ENCODE data around the gene CES2. TPM values are rescaled to one million over a fixed set of nuclear protein-coding genes. Genes with fewer than 3 reads are reported as not detected.

Gene CES2
- total RNA-seq, 1 donor = 37.6 TPM

DNA sequence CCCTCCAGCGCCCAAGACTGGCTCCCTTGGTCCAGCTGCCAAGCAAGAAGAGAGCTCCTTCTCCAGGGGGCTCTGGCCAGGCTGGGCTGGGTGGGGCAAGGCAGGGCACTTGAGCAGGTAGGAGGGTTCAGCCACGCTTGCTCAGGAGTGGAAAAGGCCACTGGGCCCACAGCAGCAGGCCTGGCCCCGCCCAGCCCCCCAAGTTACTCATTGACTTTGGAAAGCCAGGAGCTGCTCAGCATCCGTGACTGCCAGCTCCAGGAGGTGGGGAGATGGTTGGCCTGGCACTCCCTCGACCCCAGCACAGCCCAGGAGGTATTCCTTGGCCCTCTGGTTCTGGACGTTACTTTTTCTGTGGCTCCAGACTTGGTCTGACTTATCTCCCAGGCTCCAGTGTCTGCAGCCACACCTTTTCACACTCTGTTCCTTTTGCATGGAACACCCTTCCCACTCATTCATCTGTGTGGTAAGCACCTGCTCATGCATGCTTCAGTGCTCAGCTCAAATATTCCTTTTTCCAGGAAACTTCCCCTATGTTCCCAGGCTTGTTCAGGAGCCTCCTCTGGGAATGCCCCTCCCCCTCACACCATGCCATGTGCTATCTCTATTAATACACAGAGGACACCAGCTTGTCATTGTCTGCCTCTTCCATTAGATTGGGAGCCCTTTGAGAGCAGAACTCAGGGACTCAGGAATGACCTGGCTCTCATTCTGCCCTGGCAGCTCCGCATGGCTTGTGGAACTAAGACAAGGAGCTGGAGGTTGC, 16.3 kb upstream of the CES2 start, which contains the start of gene CDH16:
CDH16 (minus strand) TSS at position 83 of the 766 bp plus-strand sequence. CDS start 820 bp downstream, outside the sequence.
- no peak within 1 kb of the TSS for H3K4me3 ChIP-seq (ENCODE audit: low read depth, low read length)
- DNase-seq (ENCODE audit: low read depth) = no peak
- TF ChIP-seq, protein P1, sequence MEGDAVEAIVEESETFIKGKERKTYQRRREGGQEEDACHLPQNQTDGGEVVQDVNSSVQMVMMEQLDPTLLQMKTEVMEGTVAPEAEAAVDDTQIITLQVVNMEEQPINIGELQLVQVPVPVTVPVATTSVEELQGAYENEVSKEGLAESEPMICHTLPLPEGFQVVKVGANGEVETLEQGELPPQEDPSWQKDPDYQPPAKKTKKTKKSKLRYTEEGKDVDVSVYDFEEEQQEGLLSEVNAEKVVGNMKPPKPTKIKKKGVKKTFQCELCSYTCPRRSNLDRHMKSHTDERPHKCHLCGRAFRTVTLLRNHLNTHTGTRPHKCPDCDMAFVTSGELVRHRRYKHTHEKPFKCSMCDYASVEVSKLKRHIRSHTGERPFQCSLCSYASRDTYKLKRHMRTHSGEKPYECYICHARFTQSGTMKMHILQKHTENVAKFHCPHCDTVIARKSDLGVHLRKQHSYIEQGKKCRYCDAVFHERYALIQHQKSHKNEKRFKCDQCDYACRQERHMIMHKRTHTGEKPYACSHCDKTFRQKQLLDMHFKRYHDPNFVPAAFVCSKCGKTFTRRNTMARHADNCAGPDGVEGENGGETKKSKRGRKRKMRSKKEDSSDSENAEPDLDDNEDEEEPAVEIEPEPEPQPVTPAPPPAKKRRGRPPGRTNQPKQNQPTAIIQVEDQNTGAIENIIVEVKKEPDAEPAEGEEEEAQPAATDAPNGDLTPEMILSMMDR (IDR thresholded peaks at IDR 0.05; ENCODE audit: insufficient read depth, low read length) = no peak

DNA sequence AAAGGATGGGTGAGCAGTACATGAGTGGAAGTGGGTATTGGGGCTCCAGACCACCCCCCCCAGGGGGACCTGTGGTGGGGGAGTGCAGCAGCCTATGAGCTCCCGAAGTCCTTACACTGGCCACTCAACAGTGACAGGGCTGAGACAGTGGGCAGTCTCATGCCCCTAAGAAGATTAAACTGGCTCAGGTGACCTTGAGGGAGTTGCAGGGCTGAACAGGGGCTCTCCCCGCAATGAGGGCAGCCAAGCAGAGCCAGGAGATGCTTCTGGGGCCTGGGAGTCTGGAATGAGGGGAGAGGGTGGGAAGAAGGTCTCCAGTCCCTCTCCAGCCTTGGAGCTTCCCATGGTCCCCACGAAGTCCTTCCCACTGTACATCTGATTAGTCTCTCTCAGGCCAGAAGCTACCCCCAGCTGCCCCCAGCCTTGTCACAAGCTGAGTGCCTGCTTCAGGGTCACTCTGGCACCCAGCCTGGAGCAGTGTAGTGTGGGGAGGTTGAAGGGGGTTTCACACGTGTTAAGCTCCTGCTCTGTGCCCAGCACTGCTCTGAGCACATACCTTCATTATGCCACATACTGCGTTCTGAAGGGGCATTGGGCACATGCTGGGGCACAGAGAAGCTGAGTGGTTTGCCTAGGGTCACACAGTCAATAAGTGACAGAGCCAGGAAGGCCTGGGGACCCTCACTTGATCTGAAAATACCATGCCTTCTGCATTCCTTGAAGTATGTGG, 15.6 kb upstream of the CES2 start:
- no peak for DNase-seq (ENCODE audit: low read depth)
- TF ChIP-seq, protein P1 (IDR thresholded peaks at IDR 0.05; ENCODE audit: insufficient read depth, low read length) = no peak
- no peak overlapping the region for H3K4me3 ChIP-seq (ENCODE audit: low read depth, low read length)

DNA sequence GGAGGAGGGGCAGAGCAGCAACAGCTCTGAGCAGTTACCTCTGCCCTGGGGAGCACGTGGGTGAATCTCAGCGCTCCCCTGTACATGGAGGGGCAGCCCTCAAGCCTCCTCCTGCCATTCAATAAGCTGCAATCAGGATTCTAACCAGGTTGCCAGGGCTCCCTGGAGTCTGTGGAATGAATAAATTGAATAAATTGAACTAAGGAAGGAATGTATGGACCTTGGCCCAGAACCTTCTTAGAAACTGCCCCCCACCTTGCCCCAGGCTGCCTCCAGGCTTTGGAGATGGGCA, 15.1 kb upstream of the CES2 start:
- DNase-seq (ENCODE audit: low read depth) = no peak
- TF ChIP-seq, protein P1 (IDR thresholded peaks at IDR 0.05; ENCODE audit: insufficient read depth, low read length) = no peak
- no peak overlapping the region for H3K4me3 ChIP-seq (ENCODE audit: low read depth, low read length)

DNA sequence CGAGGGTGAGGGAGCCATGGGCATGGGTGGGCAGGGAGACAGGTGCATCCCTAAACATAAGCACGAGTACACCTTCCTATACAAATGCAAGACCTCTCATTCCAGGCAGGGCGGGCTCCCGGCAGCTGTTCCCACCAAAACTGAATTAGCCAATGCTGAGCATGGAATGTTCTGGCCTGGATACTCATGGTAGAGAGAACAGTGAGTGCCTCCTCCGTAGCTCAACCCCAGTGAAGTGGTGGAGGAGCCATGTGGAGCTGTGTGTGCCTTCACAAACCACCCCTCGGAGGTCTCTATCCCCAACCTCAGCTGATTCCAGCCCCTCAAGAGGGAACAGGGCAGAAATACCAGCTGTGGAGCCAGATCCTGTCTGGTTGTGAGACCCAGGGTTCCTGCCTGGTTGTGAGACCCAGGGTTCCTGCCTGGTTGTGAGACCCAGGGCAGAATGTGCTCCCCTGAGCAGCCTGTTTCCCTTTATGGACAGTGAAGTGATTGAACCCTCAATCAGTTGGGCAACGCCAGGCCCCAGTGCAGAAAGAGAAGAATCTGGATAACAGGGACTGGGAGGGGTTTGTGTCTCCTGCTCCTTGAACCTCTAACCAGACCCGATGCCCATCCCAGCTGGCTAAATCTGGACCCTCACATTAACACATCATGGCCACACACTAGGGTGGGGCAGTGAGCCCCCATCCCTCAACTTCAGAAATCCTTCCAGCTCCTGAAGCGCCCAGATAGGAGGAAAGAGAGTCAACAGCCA, 14.2 kb upstream of the CES2 start:
- DNase-seq (ENCODE audit: low read depth) = no peak
- TF ChIP-seq, protein P1 (IDR thresholded peaks at IDR 0.05; ENCODE audit: insufficient read depth, low read length) = no peak
- no peak overlapping the region for H3K4me3 ChIP-seq (ENCODE audit: low read depth, low read length)

DNA sequence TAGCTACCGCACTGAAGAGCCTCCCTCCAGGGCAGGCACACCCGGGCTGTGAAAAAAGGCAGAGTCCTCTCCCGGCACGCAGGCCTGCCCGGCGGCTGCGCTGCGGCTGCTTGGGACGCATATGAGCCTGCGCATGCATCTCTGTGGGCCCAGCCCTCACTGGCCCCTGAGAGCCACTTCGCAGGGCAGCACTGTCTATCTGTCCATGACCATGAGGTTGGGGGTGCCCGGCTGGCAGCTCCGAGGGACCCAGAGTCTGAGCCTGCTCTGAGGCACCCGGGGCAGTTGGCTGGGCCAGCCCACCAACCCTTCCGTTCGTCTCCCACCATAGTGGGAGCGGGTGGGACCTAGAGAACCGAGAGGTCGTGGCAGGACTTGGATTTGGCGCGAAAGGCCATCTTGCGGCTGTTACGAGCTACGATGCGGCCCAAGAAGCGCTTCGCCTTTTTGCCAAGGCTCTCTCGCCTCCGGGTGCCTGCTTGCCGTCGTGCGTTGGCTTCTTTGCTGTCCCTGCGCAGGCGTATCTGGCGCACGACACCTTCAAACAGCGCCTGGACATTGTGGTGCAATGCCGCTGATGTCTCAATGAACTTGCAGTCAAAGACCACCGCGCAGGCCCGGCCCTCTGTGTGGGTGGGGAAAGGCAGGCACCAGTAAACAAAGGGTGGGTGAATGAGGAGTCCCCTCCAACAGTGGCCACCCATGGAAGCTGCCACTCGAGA, 13.4 kb upstream of the CES2 start:
- no peak overlapping the region for H3K4me3 ChIP-seq (ENCODE audit: low read depth, low read length)
- TF ChIP-seq, protein P1 (IDR thresholded peaks at IDR 0.05; ENCODE audit: insufficient read depth, low read length) = no peak
- no peak for DNase-seq (ENCODE audit: low read depth)

DNA sequence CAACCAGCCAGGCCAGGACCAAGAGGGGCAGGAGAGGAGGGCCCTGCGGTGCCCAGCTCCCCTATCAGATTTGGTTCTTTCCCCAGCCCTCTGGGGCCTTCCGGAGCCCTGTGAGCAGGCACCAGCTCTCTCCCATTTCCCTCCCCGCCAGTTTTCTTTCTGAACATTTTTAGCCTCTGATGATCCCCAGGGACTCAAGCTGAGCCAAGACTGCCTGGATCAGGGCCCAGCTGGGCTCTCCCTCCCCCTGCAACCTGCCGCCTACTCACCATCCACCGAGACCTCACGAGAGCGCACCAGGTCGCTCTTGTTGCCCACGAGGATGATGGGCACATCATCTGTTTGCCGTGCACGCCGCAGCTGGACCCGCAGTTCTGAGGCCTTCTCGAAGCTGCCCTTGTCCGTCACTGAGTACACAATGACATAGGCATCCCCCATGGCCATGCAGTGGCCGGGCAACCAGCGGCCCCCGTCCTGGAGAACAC, 12.0 kb upstream of the CES2 start:
- no peak overlapping the region for H3K4me3 ChIP-seq (ENCODE audit: low read depth, low read length)
- TF ChIP-seq, protein P1 (IDR thresholded peaks at IDR 0.05; ENCODE audit: insufficient read depth, low read length) = no peak
- peak; percentile 77 for DNase-seq (ENCODE audit: low read depth)

Data from fibroblast of the aortic adventitia (primary cell).